ENCODE data around the gene SCN3A.

Gene SCN3A

DNA sequence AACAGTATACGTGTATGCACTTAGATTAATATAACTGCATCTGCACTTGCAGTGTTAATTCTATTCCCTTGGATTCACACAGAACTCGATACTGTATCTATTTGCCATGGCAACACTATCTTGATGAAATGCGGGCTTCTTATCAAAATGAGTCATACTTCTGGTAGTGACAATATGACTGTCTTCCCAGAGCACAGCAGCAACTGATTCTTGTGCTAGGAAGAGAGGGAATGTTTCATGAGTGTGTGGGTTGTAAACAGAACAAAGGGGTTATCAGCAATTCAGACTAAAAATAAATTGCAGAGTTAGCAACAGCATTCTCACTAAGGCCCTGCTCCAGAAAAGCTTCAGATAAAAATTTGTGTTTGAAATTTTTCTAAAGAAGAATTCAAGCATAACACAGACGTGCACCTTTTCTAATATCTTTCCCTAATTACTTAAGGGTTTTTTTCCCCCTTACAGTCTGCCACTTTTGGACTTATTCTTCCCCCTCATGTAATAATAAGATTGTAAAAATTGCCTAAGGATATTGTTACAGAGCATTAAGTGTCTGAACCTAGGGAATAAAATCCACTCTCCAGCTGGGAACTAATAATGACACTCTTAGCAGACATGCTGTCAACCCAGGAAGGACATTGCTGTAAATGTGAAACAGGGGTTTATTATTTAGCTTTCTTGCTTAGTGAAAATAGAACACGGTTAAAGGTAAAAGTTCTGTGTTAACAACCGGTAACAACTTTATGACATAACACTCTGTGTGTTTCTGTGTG is 148.6 kb downstream of the SCN3A start:
- DNase-seq = no peak

DNA sequence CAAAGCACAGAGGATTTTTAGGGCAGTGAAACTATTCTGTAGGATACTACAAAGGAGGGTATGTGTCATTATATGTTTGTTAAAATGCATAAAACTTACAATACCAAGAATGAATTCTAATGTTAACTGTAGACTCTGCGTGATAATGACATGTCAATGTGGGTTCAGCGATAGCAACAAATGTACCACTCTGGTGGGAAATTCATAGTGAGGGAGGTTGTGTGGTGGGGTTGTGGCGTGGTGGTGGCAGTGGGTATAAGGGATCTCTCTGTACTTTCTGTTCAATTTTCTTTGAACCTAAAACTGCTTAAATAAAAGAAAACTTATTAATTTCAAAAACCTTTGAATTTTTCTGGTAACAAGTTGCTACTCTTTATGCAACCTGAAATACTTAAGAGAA is 149.2 kb downstream of the SCN3A start:
- DNase-seq = no peak

- DNase-seq = no peak
These were observed 159.1 kb downstream of the SCN3A start for GRCh38 chr2:165044505-165045303.

Measured in activated gamma-delta T cell (primary cell).